CD14-positive monocyte (primary cell): ENCODE measurements around the gene SELENBP1. TPM values are rescaled to one million over a fixed set of nuclear protein-coding genes. Genes with fewer than 3 reads are reported as not detected.

Source experiments
- DNase-seq, 3 donors: peaks; one replicate each; pipeline ENCODE4 v3.0.0-alpha.2; 2011 to 2022
- H2AFZ ChIP-seq: 2 replicates; pipeline ENCODE4 v1.6.0; 2012; ENCODE audit warnings: mild to moderate bottlenecking, low read depth, low read length, inconsistent platforms; ENCODE audit not compliant: insufficient read depth, poor library complexity, severe bottlenecking
- H3K27ac ChIP-seq, 2 donors: 1 replicate in 1 of 2; 2 replicates in 1 of 2; pipeline ENCODE4 v1.5.1; 2012 to 2013; ENCODE audit warnings: low read length in 2 of 2, control low read depth in 1 of 2, inconsistent platforms in 1 of 2, low read depth in 1 of 2, mild to moderate bottlenecking in 1 of 2
- H3K27me3 ChIP-seq, 2 donors: one replicate each; pipeline versions ENCODE4 v1.6.0 to v1.6.1; 2011 to 2013; ENCODE audit warnings: low read length in 2 of 2; ENCODE audit not compliant: control insufficient read depth in 2 of 2, insufficient read depth in 2 of 2
- H3K36me3 ChIP-seq, 2 donors: replicated peaks in 1 of 2; 1 replicate in 1 of 2; 2 replicates in 1 of 2; pipeline versions ENCODE4 v1.5.1 to v1.6.1; 2012 to 2013; ENCODE audit warnings: low read length in 2 of 2, control low read depth in 1 of 2, inconsistent platforms in 1 of 2, mild to moderate bottlenecking in 1 of 2; ENCODE audit not compliant: insufficient read depth in 2 of 2, control insufficient read depth in 1 of 2
- H3K4me1 ChIP-seq, 2 donors: 1 replicate in 1 of 2; 2 replicates in 1 of 2; pipeline versions ENCODE4 v1.5.1 to v1.6.1; 2012 to 2013; ENCODE audit warnings: low read length in 2 of 2, control low read depth in 1 of 2, inconsistent platforms in 1 of 2, mild to moderate bottlenecking in 1 of 2, moderate library complexity in 1 of 2; ENCODE audit not compliant: insufficient read depth in 2 of 2, control insufficient read depth in 1 of 2
- H3K4me2 ChIP-seq: replicated peaks from 2 replicates; pipeline ENCODE3; 2012; ENCODE audit warnings: low read length, moderate library complexity, mild to moderate bottlenecking; ENCODE audit not compliant: poor library complexity, severe bottlenecking; ENCODE audit errors: extremely low read depth
- H3K4me3 ChIP-seq, 3 experiments: fragments of 200-600 bp in 1 of 3; sonication (generic) in 1 of 3; replicated peaks in 1 of 3; 1 replicate in 2 of 3; 2 replicates in 1 of 3; pipeline ENCODE4 v1.5.1; 2011 to 2013; ENCODE audit warnings: low read length in 3 of 3, mild to moderate bottlenecking in 3 of 3, control low read depth in 2 of 3, low read depth in 2 of 3, inconsistent platforms in 1 of 3, moderate library complexity in 1 of 3
- H3K79me2 ChIP-seq: 2 replicates; pipeline ENCODE4 v1.6.0; 2012; ENCODE audit warnings: mild to moderate bottlenecking, control low read depth, inconsistent platforms, low read length, moderate library complexity; ENCODE audit not compliant: insufficient read depth
- H3K9ac ChIP-seq: 2 replicates; pipeline ENCODE4 v1.6.0; 2017; ENCODE audit warnings: low read length, mild to moderate bottlenecking; ENCODE audit not compliant: insufficient read depth, poor library complexity, severe bottlenecking
- H3K9me3 ChIP-seq, 2 donors: replicated peaks in 1 of 2; 1 replicate in 1 of 2; 2 replicates in 1 of 2; pipeline versions ENCODE4 v1.5.1 to v1.6.1; 2012 to 2013; ENCODE audit warnings: low read length in 2 of 2, control low read depth in 1 of 2; ENCODE audit not compliant: control insufficient read depth in 1 of 2, insufficient read depth in 1 of 2
- H4K20me1 ChIP-seq: 2 replicates; pipeline ENCODE4 v1.6.0; 2012; ENCODE audit warnings: mild to moderate bottlenecking, low read length, control low read depth, moderate library complexity; ENCODE audit not compliant: insufficient read depth
- H3K27ac Mint-ChIP-seq, 7 donors: one replicate each; pipeline ENCODE4 v1.8.0; 2020; ENCODE audit warnings: mild to moderate bottlenecking in 7 of 7, mixed read lengths in 7 of 7, moderate library complexity in 6 of 7, inconsistent platforms in 2 of 7
- H3K27me3 Mint-ChIP-seq, 3 donors: one replicate each; pipeline ENCODE4 v1.8.0; 2021 to 2022; ENCODE audit warnings: low read depth in 3 of 3, mild to moderate bottlenecking in 3 of 3, mixed read lengths in 3 of 3, moderate library complexity in 3 of 3, inconsistent platforms in 1 of 3
- H3K36me3 Mint-ChIP-seq, 2 donors: one replicate each; pipeline ENCODE4 v1.8.0; 2020; ENCODE audit warnings: mixed read lengths in 2 of 2, inconsistent platforms in 1 of 2, mild to moderate bottlenecking in 1 of 2
- H3K4me1 Mint-ChIP-seq: one replicate; pipeline ENCODE4 v1.8.0; 2020; ENCODE audit warnings: mild to moderate bottlenecking, mixed read lengths
- H3K4me3 Mint-ChIP-seq, 2 donors: one replicate each; pipeline ENCODE4 v1.8.0; 2020; ENCODE audit warnings: mild to moderate bottlenecking in 2 of 2, mixed read lengths in 2 of 2, moderate library complexity in 1 of 2
- H3K9me3 Mint-ChIP-seq, 7 donors: one replicate each; pipeline ENCODE4 v1.8.0; 2020 to 2022; ENCODE audit warnings: mixed read lengths in 7 of 7, mild to moderate bottlenecking in 6 of 7, moderate library complexity in 6 of 7, inconsistent platforms in 2 of 7
- CTCF ChIP-seq: fragments of 200-600 bp; IDR thresholded peaks from one replicate; pipeline ENCODE4 v1.8.0; 2022; ENCODE audit warnings: antibody characterized with exemption, mild to moderate bottlenecking
- WGBS: methylation state at CpG from one replicate; pipeline ENCODE4 v1.1.5; 2013; ENCODE audit warnings: missing lambda C conversion rate; ENCODE audit not compliant: insufficient coverage; 5-methylcytosine and 5-hydroxymethylcytosine counted together
- intact Hi-C, 2 donors: fragments of 100-400 bp; cut with micrococcal nuclease; formaldehyde crosslinking; loops; one replicate each; pipeline versions ENCODE4 v1.15.0 to v1.15.1; 2023
- polyA plus RNA-seq, 3 donors: library from polyadenylated mRNA; depleted of rRNA in 1 of 3; unstranded in 2 of 3; stranded (reverse) in 1 of 3; fragments of 300-500 nt in 2 of 3; fragments of >200 nt in 1 of 3; fragmentation: Illumina TruSeq in 2 of 3; gene quantifications; 1 replicate in 2 of 3; 2 replicates in 1 of 3; pipeline ENCODE4 v1.2.3, GENCODE V29; 2012 to 2021

Gene SELENBP1
- polyA plus RNA-seq, 3 donors: 0.61 to 0.79 TPM; not detected in 1

- Histone ChIP-seq H3K4me3 (peak overlapping the region in 1 of 3 experiments; percentile 36), H3K4me1 (peaks cover 22 to 39% of the 10 kb centered on the region in 2 donors), H4K20me1 (no peaks in the 10 kb centered on the region), H3K4me2 (peak overlapping the region; percentile 13), H3K36me3 (no peaks in the 10 kb centered on the region), H3K9me3 (no peaks in the 10 kb centered on the region), H3K9ac (no peak overlapping the region), H2AFZ (peak overlapping the region; percentile 50), H3K27me3 (no peaks in the 10 kb centered on the region), H3K27ac (no peak overlapping the region), H3K79me2 (no peaks in the 10 kb centered on the region)
- WGBS: 67% methylated on average over 1 of the region's 9 CpGs
- Mint-ChIP-seq H3K27me3 (peaks cover 2 to 3% (median 2%) of the 10 kb centered on the region in 3 donors), H3K9me3 (peaks cover 0 to 2% (median 0%) of the 10 kb centered on the region in 7 donors), H3K4me3 (peak overlapping the region in 1 of 2 donors; percentile 19), H3K4me1 (peaks cover 30% of the 10 kb centered on the region), H3K36me3 (no peaks in the 10 kb centered on the region), H3K27ac (peak overlapping the region in 6 of 7 donors; percentile 67 to 85 (median 76))
- intact Hi-C loops: no loop called here
- TF ChIP-seq CTCF: no peak
- DNase-seq: peak in 1 of 3 donors; percentile 25
Observed at GRCh38 chr1:151371370-151372057, 991 bp downstream of the SELENBP1 start.

DNA sequence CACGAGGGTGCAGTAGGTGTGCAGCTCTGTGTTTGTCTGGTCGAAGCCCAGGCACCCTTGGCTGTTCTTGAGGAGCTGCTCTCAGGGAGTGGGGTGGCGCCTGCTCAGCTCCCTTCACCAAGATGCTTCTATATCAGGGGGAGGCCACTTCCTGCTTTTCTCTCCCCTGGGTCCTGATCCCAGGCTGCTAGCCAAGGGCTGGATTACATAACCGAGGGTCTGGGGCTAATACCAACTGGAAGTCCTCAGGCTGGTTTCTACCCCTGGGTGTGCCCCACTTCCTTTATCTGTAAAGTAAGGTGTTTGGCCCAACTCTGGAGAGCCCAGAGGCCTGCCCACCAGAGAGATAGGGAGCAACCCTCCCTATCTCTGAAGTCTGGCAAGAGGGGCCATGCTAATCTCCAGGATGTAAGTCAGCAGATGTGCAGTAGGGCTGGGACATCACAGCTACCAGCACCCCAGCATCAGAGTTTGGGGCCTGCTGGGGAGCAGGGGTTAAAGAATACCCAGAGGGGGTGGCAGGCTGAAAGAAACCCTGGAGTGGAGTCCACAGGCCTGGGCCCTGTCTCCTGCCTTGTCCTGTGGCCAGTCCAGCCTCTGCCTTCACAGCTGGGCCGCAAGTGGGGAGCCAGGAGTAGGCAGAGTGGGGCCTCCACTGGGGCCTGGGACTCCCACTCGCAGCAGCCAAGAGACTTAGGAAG, 2.1 kb downstream of the SELENBP1 start:
- no peak for TF ChIP-seq CTCF
- no peak overlapping the region for H3K27ac Mint-ChIP-seq
- Histone ChIP-seq H3K4me1 (peaks cover 22 to 39% of the 10 kb centered on the region in 2 donors), H3K79me2 (no peaks in the 10 kb centered on the region), H3K9ac (peak overlapping the region; percentile 8), H4K20me1 (no peaks in the 10 kb centered on the region), H3K9me3 (no peaks in the 10 kb centered on the region), H3K4me2 (no peak overlapping the region), H3K36me3 (no peaks in the 10 kb centered on the region), H3K27me3 (no peaks in the 10 kb centered on the region), H2AFZ (peak overlapping the region; percentile 50), H3K27ac (peak overlapping the region; percentile 20 to 51), H3K4me3 (no peak overlapping the region)
- H3K36me3 Mint-ChIP-seq: no peaks in the 10 kb centered on the region
- peaks cover 0 to 3% (median 2%) of the 10 kb centered on the region in 3 donors for H3K27me3 Mint-ChIP-seq
- H3K9me3 Mint-ChIP-seq: peaks cover 0 to 2% (median 0%) of the 10 kb centered on the region in 7 donors
- DNase-seq: peak in 2 of 3 donors; percentile 12 to 23
- WGBS: 57% methylated on average over 3 of the region's 6 CpGs
- no peak overlapping the region for H3K4me3 Mint-ChIP-seq
- H3K4me1 Mint-ChIP-seq: peaks cover 30% of the 10 kb centered on the region
- intact Hi-C loops: no loop called here
